Left lung (tissue), 10 donors: ENCODE data around the gene TMEM238L. TPM values are rescaled to one million over a fixed set of nuclear protein-coding genes. Genes with fewer than 3 reads are reported as not detected.
A peak's percentile ranks its signal among the peaks of the same experiment; 100 is the strongest.

Experiments
- ATAC-seq: fragments of 200-7000 bp; cut with Tn5 transposase; one replicate; pipeline ENCODE4 v1.9.1; 2020; ENCODE audit warnings: moderate library complexity
- DNase-seq, 4 donors: peaks; one replicate each; pipeline ENCODE4 v3.0.0-alpha.2; 2013 to 2020
- H3K27ac ChIP-seq, 2 donors: fragments of 200-600 bp; sonication (generic) in 1 of 2; one replicate each; pipeline versions ENCODE4 v1.5.0 to v1.8.0; 2020 to 2021
- H3K27me3 ChIP-seq, 2 donors: fragments of 200-600 bp; sonication (generic) in 1 of 2; one replicate each; pipeline versions ENCODE4 v1.5.0 to v1.8.0; 2020 to 2021
- H3K36me3 ChIP-seq, 2 donors: fragments of 200-600 bp; sonication (generic) in 1 of 2; one replicate each; pipeline versions ENCODE4 v1.5.0 to v1.8.0; 2020 to 2021
- H3K4me1 ChIP-seq, 2 donors: fragments of 200-600 bp; one replicate each; pipeline ENCODE4 v1.8.0; 2021
- H3K4me3 ChIP-seq, 2 donors: fragments of 200-600 bp; sonication (generic) in 1 of 2; one replicate each; pipeline versions ENCODE4 v1.5.0 to v1.8.0; 2020 to 2021; ENCODE audit warnings: mild to moderate bottlenecking in 1 of 2
- H3K9me3 ChIP-seq, 2 donors: fragments of 200-600 bp; sonication (generic) in 1 of 2; one replicate each; pipeline versions ENCODE4 v1.5.0 to v1.8.0; 2020 to 2021
- CTCF ChIP-seq, 2 donors: fragments of 200-600 bp; sonication (generic) in 1 of 2; IDR thresholded peaks; one replicate each; pipeline versions ENCODE4 v1.5.0 to v1.8.0; 2021; ENCODE audit warnings: antibody characterized with exemption in 2 of 2
- intact Hi-C, 2 donors: fragments of 100-400 bp; cut with DNase I; formaldehyde crosslinking; loops; one replicate each; pipeline versions ENCODE4 v1.11.2 to v1.14.2; 2022
- polyA plus RNA-seq, 6 donors: library from polyadenylated mRNA; unstranded; fragments of 120-200 nt; gene quantifications; one replicate each; pipeline ENCODE4 v1.2.1, GENCODE V29; 2013; ENCODE audit not compliant: insufficient read length in 6 of 6
- total RNA-seq, 2 donors: library from RNA; stranded (reverse); fragmentation: NEBNext Ultra II Directional; extraction: Animal tissue kit (Norgen Biotek cat#: 25700); gene quantifications; one replicate each; pipeline ENCODE4 v1.2.1, GENCODE V29; 2021
- donor health status: DM: no; HTN: yes; CAD: no.
- donor health status: DM: no; HTN: no; CAD: no.

Gene TMEM238L
- total and polyA plus RNA-seq, 8 donors: 0.21 to 0.34 TPM; not detected in 6

DNA sequence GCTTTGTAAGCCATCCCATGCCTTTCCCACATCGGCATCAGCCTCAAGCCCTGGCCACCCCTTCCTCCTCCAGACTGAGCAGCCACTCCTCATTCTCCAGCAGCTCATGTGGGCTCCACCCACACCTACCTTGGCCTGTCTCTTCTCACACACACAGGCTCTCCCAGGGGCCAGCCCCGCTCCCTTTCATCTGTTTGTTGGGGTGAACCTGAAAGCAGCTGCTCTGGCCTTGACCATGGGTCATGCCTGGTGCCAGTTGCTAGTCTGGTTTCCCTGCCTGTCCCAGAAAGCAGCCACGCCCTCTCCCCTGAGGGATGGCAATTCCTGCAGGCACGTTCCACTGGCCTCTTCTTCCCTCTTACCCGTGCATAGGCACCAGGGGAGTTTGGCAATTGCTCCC lies 11.4 kb upstream of the TMEM238L start:
- Histone ChIP-seq H3K4me1 (no peaks in the 10 kb centered on the region), H3K9me3 (no peaks in the 10 kb centered on the region), H3K4me3 (no peak overlapping the region), H3K27ac (no peak overlapping the region), H3K27me3 (no peaks in the 10 kb centered on the region), H3K36me3 (no peaks in the 10 kb centered on the region)
- intact Hi-C loops: no loop called here
- ATAC-seq (no peak), DNase-seq (no peak)
- no peak for TF ChIP-seq CTCF (IDR thresholded peaks at IDR 0.05)

GRCh38 chr17:10814075-10814474 lies 10.2 kb upstream of the TMEM238L start:
- intact Hi-C loops: no loop called here
- Histone ChIP-seq H3K4me1 (no peaks in the 10 kb centered on the region), H3K4me3 (no peak overlapping the region), H3K36me3 (no peaks in the 10 kb centered on the region), H3K27me3 (no peaks in the 10 kb centered on the region), H3K9me3 (no peaks in the 10 kb centered on the region), H3K27ac (no peak overlapping the region)
- TF ChIP-seq CTCF (IDR thresholded peaks at IDR 0.05): no peak
- peak in 1 of 4 donors; percentile 48 for DNase-seq
- no peak for ATAC-seq

DNA sequence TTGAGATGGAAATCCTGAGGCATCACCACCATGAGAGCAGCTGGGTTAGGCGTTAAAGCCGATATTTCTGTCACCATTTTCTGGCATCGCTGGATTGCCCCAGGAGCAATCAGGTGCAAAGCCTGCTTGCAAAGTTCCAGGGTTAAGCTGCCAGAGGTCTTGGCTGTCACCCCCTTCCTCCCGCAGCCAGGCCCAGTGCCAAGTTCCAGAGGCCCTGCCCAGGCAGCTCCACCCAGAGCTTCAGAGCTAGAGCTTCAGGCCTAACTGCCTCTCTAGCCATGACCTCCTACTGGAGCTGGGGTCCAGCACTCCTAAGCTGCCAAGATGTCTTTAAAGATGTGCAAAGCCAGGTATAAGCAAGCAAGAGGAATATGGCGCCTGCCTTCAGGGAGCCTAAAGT lies 8.8 kb upstream of the TMEM238L start:
- intact Hi-C loops: no loop called here
- Histone ChIP-seq H3K27ac (no peak overlapping the region), H3K36me3 (no peaks in the 10 kb centered on the region), H3K4me1 (no peaks in the 10 kb centered on the region), H3K4me3 (no peak overlapping the region), H3K9me3 (no peaks in the 10 kb centered on the region), H3K27me3 (no peaks in the 10 kb centered on the region)
- ATAC-seq (no peak), DNase-seq (no peak)
- TF ChIP-seq CTCF (IDR thresholded peaks at IDR 0.05): no peak

- TF ChIP-seq CTCF (IDR thresholded peaks at IDR 0.05): no peak
- no peaks in the 10 kb centered on the region for H3K36me3 ChIP-seq
- no peaks in the 10 kb centered on the region for H3K4me1 ChIP-seq
- H3K9me3 ChIP-seq: no peaks in the 10 kb centered on the region
- intact Hi-C loops: no loop called here
- DNase-seq (no peak), ATAC-seq (no peak)
- no peaks in the 10 kb centered on the region for H3K27me3 ChIP-seq
- no peak overlapping the region for H3K27ac ChIP-seq
- no peak overlapping the region for H3K4me3 ChIP-seq
Observed at GRCh38 chr17:10809605-10810004, 5.7 kb upstream of the TMEM238L start.

- TF ChIP-seq CTCF (IDR thresholded peaks at IDR 0.05): no peak
- DNase-seq (no peak), ATAC-seq (no peak)
- H3K4me1 ChIP-seq: no peaks in the 10 kb centered on the region
- no peaks in the 10 kb centered on the region for H3K27me3 ChIP-seq
- no peaks in the 10 kb centered on the region for H3K36me3 ChIP-seq
- no peaks in the 10 kb centered on the region for H3K9me3 ChIP-seq
- no peak overlapping the region for H3K4me3 ChIP-seq
- intact Hi-C loops: no loop called here
- H3K27ac ChIP-seq: no peak overlapping the region
Observed at GRCh38 chr17:10807704-10808128, 3.8 kb upstream of the TMEM238L start.
